A549 (cell line): ENCODE results near the gene NUDT6. TPM values are rescaled to one million over a fixed set of nuclear protein-coding genes. Genes with fewer than 3 reads are reported as not detected.
"Not testable (repeated sequence)": the region's sequence is repeated elsewhere in the genome, so short reads cannot be mapped to it uniquely, and the experiment has no call there.

Experiments
- ATAC-seq, 2 experiments: fragments of 200-7000 bp in 1 of 2; fragments of >200 bp in 1 of 2; cut with Nextera tagmentation in 1 of 2; cut with Tn5 transposase in 1 of 2; 3 replicates each; pipeline versions ENCODE4 v1.8.0 to v1.9.1; 2018 to 2020; ENCODE audit warnings: mild to moderate bottlenecking in 1 of 2, moderate library complexity in 1 of 2
- CTCF ChIA-PET: fragments of 300-600 bp; sonication (Branson Sonifier 250); formaldehyde crosslinking; extraction: SDS; loops from one replicate; lab custom pipeline; 2021; ENCODE audit warnings: antibody characterized with exemption, inconsistent platforms; lab: Yijun Ruan, JAX
- POLR2A ChIA-PET: fragments of 350-600 bp; formaldehyde crosslinking; extraction: SDS; loops from one replicate; lab custom pipeline; 2021; ENCODE audit warnings: antibody characterized with exemption, inconsistent platforms; lab: Yijun Ruan, JAX
- DNase-seq, 2 experiments: peaks; one replicate each; pipeline versions ENCODE4 v3.0.0 to v3.0.0-alpha.2; 2011 to 2016; ENCODE audit warnings: low read depth in 1 of 2, low spot score in 1 of 2
- FAIRE-seq: peaks from 2 replicates; lab custom pipeline; 2011; peaks lifted over from hg19 to GRCh38; lab: Jason Lieb, UNC
- H3K27ac ChIP-seq, 2 experiments: fragments of >200 bp; sonication (Bioruptor Twin); formaldehyde crosslinking; 3 replicates each; pipeline ENCODE4 v1.5.1; 2016 to 2017
- H3K4me1 ChIP-seq: fragments of >200 bp; sonication (Bioruptor Twin); formaldehyde crosslinking; 3 replicates; pipeline ENCODE4 v1.6.1; 2016
- H3K4me2 ChIP-seq: fragments of >200 bp; sonication (Bioruptor Twin); formaldehyde crosslinking; 3 replicates; pipeline ENCODE4 v1.6.1; 2016
- H3K4me3 ChIP-seq: fragments of >200 bp; sonication (Bioruptor Twin); formaldehyde crosslinking; 3 replicates; pipeline ENCODE4 v1.5.1; 2016
- H3K9me3 ChIP-seq: fragments of >200 bp; sonication (Bioruptor Twin); formaldehyde crosslinking; 3 replicates; pipeline ENCODE4 v1.6.1; 2016
- CEBPB ChIP-seq, 2 experiments: fragments of >200 bp in 1 of 2; sonication (Bioruptor Twin) in 1 of 2; formaldehyde crosslinking in 1 of 2; IDR thresholded peaks; 2 replicates each; pipeline ENCODE4 v1.6.1; 2012 to 2016
- ELK1 ChIP-seq: fragments of 150-350 bp; IDR thresholded peaks from 2 replicates; pipeline ENCODE4 v1.6.1; 2014; ENCODE audit warnings: low read depth, mild to moderate bottlenecking, low read length
- HDAC2 ChIP-seq: fragments of 200-600 bp; sonication (generic); IDR thresholded peaks from 2 replicates; pipeline ENCODE4 v1.6.1; 2016
- NR3C1 ChIP-seq: fragments of >200 bp; sonication (Bioruptor Twin); formaldehyde crosslinking; IDR thresholded peaks from 3 replicates; pipeline ENCODE4 v1.6.1; 2017
- POLR2AphosphoS2 ChIP-seq: conservative IDR thresholded peaks from 2 replicates; pipeline ENCODE4 v1.6.1; 2012; ENCODE audit warnings: low read length, improper control_type of control experiment, inconsistent platforms
- RARB ChIP-seq: fragments of 250-450 bp; sonication (Bioruptor Pico); IDR thresholded peaks from 2 replicates; pipeline ENCODE4 v1.8.0; 2021; ENCODE audit warnings: mild to moderate bottlenecking, moderate library complexity
- RCOR1 ChIP-seq: fragments of 150-350 bp; IDR thresholded peaks from 2 replicates; pipeline ENCODE4 v1.6.1; 2014; ENCODE audit warnings: antibody characterized with exemption, low read length, low read depth
- RNF2 ChIP-seq: fragments of 200-600 bp; sonication (generic); IDR thresholded peaks from 2 replicates; pipeline ENCODE4 v1.6.1; 2016; ENCODE audit warnings: low read depth, mild to moderate bottlenecking, antibody characterized with exemption, moderate library complexity, borderline replicate concordance
- SMC3 ChIP-seq: fragments of >200 bp; sonication (Bioruptor Twin); formaldehyde crosslinking; IDR thresholded peaks from 3 replicates; pipeline ENCODE4 v1.6.1; 2018; ENCODE audit warnings: inconsistent platforms
- ZFP36 ChIP-seq: fragments of 450-650 bp; IDR thresholded peaks from 2 replicates; pipeline ENCODE4 v1.6.1; 2014; ENCODE audit warnings: borderline replicate concordance; ENCODE audit not compliant: partially characterized antibody
- ZSCAN20 ChIP-seq: fragments of 250-450 bp; sonication (Bioruptor Pico); IDR thresholded peaks from 2 replicates; pipeline ENCODE4 v1.8.0; 2022; ENCODE audit warnings: mild to moderate bottlenecking, moderate library complexity
- WGBS: methylation state at CpG from one replicate; pipeline ENCODE4 v1.1.6; 2017; ENCODE audit errors: missing lambda C conversion rate; 5-methylcytosine and 5-hydroxymethylcytosine counted together
- polyA plus RNA-seq, 4 experiments: library from polyadenylated mRNA; depleted of rRNA in 3 of 4; stranded (reverse); fragments of >200 nt; fragmentation: RNase III in 1 of 4; extraction: RNeasy Plus Mini Kit Qiagen cat#74134 plus additional on column Dnase treatment in 1 of 4; gene quantifications; 2 replicates in 3 of 4; 3 replicates in 1 of 4; pipeline ENCODE4 v1.2.3, GENCODE V29; 2011 to 2017
- TF ChIP-seq, protein P1 (sequence below): IDR thresholded peaks from 2 replicates; pipeline ENCODE4 v1.6.1; 2012
- TF ChIP-seq, protein P2 (sequence below): fragments of 200-600 bp; sonication (generic); IDR thresholded peaks from 2 replicates; pipeline ENCODE4 v1.6.1; 2016; ENCODE audit warnings: antibody characterized with exemption, mild to moderate bottlenecking, moderate library complexity

The NUDT6 gene
- polyA plus RNA-seq, 2 of the 4 experiments (the other 2 are of a cell fraction) = 9.9 to 12.7 TPM

- H3K4me2 ChIP-seq, ATAC-seq, POLR2A ChIA-PET, FAIRE-seq, DNase-seq, H3K9me3 ChIP-seq, H3K4me3 ChIP-seq, H3K27ac ChIP-seq: not testable (repeated sequence)
- peaks cover 67% of the 10 kb centered on the region for H3K4me1 ChIP-seq
- WGBS = 100% methylated on average over 1 of the region's 1 CpG
- CTCF ChIA-PET = interaction anchor here (1.3 kb wide), 1 partner anchor 14 kb away, joined by 4 read pairs; no protein-coding TSS in a partner anchor
These were observed 78.0 kb downstream of the NUDT6 start for GRCh38 chr4:122844391-122844790.

DNA sequence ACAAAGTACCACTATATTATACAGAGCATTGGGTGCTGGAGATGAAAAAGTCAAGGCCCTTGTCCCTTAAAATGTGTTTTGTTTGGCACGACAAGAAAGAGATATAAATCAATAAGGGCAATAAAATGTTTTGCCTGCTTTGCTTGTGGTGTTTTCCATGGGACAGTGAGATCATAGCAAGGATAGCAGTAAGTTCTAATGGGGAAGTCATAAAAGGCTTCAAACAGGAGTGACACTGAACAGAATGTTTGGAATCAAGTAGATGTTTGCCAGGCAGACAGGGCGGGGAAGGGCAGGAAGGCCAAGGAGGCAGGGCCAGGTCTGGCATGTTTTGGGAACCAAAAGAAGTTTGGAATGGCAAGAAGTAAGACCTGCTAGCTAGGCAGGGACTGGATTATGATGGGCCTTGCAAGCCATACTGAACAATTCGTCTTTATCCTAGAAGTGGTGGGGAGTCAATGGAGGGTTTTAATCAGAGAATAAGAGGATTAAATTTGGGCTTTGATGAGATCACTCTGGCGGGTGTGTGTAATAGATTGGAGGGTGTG is 79.3 kb downstream of the NUDT6 start:
- H3K9me3 ChIP-seq = no peaks in the 10 kb centered on the region
- peak overlapping the region in 1 of 2 experiments; percentile 64; a peak in 4 of 6 replicates for H3K27ac ChIP-seq
- WGBS = 65% methylated on average over 4 of the region's 4 CpGs
- DNase-seq (peak in 1 of 2 experiments; percentile 51), ATAC-seq (peak in 1 of 2 experiments; percentile 70; a peak in 3 of 6 replicates), FAIRE-seq (no peak)
- ChIA-PET CTCF (interaction anchor here (0.9 to 1.3 kb wide), 2 partner anchors 15 to 71 kb away, joined by 3 to 4 read pairs; no protein-coding TSS in a partner anchor), POLR2A (no interaction called here)
- H3K4me3 ChIP-seq = no peak overlapping the region
- TF ChIP-seq ZFP36 = no peak
- no peak for TF ChIP-seq HDAC2
- no peak for TF ChIP-seq ZSCAN20
- no peak for TF ChIP-seq SMC3
- TF ChIP-seq RARB = no peak
- no peak for TF ChIP-seq ELK1
- TF ChIP-seq, protein P1, sequence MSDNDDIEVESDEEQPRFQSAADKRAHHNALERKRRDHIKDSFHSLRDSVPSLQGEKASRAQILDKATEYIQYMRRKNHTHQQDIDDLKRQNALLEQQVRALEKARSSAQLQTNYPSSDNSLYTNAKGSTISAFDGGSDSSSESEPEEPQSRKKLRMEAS = no peak
- no peak for TF ChIP-seq CEBPB (IDR thresholded peaks at IDR 0.05)
- TF ChIP-seq, protein P2, sequence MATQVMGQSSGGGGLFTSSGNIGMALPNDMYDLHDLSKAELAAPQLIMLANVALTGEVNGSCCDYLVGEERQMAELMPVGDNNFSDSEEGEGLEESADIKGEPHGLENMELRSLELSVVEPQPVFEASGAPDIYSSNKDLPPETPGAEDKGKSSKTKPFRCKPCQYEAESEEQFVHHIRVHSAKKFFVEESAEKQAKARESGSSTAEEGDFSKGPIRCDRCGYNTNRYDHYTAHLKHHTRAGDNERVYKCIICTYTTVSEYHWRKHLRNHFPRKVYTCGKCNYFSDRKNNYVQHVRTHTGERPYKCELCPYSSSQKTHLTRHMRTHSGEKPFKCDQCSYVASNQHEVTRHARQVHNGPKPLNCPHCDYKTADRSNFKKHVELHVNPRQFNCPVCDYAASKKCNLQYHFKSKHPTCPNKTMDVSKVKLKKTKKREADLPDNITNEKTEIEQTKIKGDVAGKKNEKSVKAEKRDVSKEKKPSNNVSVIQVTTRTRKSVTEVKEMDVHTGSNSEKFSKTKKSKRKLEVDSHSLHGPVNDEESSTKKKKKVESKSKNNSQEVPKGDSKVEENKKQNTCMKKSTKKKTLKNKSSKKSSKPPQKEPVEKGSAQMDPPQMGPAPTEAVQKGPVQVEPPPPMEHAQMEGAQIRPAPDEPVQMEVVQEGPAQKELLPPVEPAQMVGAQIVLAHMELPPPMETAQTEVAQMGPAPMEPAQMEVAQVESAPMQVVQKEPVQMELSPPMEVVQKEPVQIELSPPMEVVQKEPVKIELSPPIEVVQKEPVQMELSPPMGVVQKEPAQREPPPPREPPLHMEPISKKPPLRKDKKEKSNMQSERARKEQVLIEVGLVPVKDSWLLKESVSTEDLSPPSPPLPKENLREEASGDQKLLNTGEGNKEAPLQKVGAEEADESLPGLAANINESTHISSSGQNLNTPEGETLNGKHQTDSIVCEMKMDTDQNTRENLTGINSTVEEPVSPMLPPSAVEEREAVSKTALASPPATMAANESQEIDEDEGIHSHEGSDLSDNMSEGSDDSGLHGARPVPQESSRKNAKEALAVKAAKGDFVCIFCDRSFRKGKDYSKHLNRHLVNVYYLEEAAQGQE = no peak
- no peak for TF ChIP-seq RNF2
- TF ChIP-seq NR3C1 = no peak
- no peak for TF ChIP-seq POLR2AphosphoS2
- no peak for TF ChIP-seq RCOR1
- H3K4me1 ChIP-seq = peaks cover 78% of the 10 kb centered on the region
- peak overlapping the region; percentile 19 for H3K4me2 ChIP-seq

Other genes starting within 250 kb of the NUDT6 start
- gene BBS12, start 189.9 kb downstream of the NUDT6 start, polyA plus RNA-seq (2011; rRNA removed) = 3.4 and 3.7 TPM in 2 replicates
- gene BBS12, start 189.9 kb downstream of the NUDT6 start, polyA plus RNA-seq (2017; fragmentation: RNase III; extraction: RNeasy Plus Mini Kit Qiagen cat#74134 plus additional on column Dnase treatment) = 2.5 to 3.4 TPM (median 3.2 TPM) in 3 replicates
- gene FGF2, start 95.8 kb downstream of the NUDT6 start, polyA plus RNA-seq (2011; rRNA removed) = 32.5 and 45.2 TPM in 2 replicates
- gene FGF2, start 95.8 kb downstream of the NUDT6 start, polyA plus RNA-seq (2017; fragmentation: RNase III; extraction: RNeasy Plus Mini Kit Qiagen cat#74134 plus additional on column Dnase treatment) = 32.4 to 35.1 TPM (median 32.9 TPM) in 3 replicates